ENCODE results near the gene CACTIN. TPM values are rescaled to one million over a fixed set of nuclear protein-coding genes. Genes with fewer than 3 reads are reported as not detected.
"Not testable (repeated sequence)": the region's sequence is repeated elsewhere in the genome, so short reads cannot be mapped to it uniquely, and the experiment has no call there.

Gene CACTIN
- total RNA-seq, 1 donor from 2014 or later, result 21.6 TPM

DNA sequence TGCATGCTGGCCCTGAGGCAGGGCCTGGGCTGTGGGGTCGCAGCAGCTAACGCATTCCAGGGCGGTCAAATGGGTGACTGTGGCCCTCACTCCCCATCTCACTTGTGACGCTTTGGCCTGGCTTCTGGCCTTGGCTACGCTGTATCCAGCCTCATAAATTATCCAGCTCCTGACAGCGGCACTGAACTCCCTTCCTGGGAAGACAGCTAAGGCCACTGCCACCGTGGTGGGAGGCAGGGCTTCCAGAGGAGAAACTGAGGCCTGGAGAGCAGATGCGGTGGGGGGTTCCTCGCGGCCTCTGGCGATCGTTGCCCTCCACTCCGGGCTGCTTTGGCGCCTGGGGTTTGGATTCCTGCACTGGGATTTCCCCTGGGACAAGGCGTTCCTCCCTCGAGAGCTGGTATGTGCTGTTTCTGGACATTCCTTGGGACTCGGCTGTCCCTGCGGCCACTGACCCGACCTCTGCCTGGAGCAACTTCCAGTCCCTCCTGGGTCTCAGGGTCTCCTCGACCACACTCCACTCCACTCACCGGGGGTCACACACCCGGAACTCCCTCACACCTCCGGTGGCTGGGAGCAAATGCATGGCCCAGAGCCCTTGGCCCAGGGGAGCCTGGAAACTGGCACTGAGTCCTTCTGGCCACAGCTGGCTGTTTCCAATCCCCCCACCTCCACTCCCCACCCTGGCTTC, 23.3 kb downstream of the CACTIN start:
- FAIRE-seq, result no peak
- DNase-seq (ENCODE audit: low spot score in 2 of 2), result no peak

DNA sequence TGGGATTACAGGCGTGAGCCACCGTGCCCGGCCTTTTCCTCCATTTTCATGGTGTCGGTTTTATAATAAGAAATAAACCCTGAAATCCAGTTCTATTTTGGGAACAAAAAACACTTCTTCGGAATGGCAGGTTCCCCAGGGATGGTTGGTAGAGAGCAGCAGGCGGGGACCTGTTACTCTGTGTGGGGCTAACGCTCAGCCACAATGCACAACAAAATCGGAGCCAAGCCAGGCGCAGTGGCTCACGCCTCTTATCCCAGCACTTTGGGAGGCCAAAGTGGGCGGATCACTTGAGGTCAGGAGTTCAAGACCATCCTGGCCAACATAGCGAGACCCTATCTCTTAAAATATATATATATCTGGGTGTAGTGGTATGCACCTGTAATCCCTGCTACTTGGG, 25.6 kb downstream of the CACTIN start:
- DNase-seq (ENCODE audit: low spot score in 2 of 2) (no peak), FAIRE-seq (no peak)

DNA sequence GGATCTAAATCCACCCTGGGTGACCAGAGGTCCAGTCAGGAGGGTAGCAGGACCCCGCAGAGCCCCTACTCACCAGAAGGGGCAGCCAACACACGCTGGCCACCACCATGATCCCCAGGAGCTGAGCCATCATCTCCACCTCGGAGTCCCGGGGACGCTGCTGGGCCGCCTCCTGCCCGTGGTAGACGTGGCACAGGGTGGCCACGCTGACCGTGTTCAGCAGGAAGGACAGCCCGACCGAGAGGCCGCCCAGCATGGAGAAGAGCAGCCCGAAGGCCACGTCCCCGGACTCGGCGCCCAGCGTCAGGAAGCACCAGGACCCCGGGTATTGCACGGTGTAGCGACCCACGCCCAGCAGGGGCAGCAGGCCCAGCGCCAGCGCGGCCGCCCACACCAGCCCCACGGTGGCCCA, 26.8 kb downstream of the CACTIN start:
- DNase-seq (ENCODE audit: low spot score in 2 of 2) (no peak), FAIRE-seq (no peak)

DNA sequence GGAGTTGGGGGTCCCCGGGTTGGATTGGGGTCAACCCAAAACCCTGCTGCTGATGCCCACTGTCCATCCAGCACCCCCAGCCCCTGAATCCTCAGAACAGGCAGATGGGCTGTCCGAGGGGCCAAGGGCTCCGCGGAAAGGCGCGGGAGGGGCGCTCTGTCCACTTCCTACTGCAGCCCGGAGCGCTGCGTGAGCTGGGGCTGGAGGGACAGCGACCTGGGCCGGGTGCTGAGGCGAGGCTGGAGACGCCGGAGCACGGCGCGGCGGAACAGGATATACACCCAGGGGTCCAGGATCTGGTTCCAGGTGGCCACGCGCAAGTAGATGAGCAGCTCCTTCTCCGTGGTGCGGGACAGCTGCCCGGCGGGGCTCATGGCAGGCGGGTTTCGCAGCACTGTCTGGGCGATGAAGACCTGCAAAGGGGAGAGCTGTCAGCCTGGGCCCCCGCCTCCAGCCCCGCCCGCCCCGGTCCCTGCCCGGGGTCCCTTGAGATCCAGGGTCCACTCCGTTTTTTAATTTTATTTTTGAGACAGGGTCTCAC, 31.0 kb downstream of the CACTIN start:
- no peak for FAIRE-seq
- no peak for DNase-seq (ENCODE audit: low spot score in 2 of 2)

DNA sequence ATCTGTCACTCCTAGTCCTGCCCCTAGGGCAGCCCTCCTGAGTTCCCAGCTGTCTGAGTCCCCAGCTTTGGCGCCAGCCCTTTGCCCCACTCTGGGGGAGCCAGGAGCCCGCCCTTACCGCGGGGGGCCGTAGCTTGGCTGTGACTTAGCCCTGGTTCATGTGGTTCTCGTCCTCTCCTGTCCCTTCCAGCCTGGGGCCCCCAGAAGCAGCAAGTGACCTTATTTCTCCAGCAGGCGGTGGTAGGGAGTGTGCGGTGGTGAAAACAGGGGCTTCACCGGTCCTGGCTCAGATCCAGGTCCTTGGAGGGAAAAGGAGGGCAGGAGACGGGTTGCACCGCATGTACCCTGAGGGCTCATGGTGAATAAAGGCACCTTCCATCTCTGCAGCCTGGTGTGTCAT, 33.4 kb downstream of the CACTIN start:
- no peak for DNase-seq (ENCODE audit: low spot score in 2 of 2)
- FAIRE-seq, result no peak

DNA sequence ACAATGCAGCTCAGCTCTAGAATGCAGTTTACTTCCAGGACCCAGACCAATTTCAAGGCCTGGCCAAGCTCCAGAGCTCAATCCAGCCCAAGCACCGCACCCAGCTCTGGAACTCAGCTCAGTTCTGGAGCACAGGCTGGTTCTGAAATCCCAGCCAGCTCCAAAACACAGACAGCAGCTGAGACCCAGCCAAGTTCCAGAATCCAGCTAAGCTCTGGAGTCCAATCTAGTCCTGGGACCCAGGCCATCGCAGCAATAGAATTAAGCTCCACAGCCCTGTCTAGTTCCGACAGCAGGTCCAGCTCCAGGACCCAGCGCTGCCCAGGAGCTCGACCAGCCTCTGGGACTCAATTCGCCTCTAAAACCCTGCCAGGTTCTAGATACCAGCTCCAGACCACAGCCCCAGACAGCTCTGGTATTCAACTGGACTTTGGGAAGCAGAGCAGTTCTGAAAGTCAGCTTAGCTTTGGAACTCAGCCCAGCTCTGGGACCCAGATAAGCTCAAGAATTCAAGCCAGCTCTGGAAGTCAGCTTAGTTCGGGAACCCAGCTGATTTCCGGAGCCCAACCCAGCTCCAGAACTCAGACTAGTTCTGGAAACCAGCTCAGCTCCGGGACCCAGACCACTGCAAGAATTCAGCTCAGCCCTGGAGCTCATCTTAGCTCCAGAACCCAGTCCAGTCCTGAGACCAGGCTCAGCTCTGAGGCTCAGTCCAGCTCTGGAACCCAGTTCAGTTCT, 34.5 kb downstream of the CACTIN start:
- FAIRE-seq (no peak), DNase-seq (ENCODE audit: low spot score in 2 of 2) (no peak)

DNA sequence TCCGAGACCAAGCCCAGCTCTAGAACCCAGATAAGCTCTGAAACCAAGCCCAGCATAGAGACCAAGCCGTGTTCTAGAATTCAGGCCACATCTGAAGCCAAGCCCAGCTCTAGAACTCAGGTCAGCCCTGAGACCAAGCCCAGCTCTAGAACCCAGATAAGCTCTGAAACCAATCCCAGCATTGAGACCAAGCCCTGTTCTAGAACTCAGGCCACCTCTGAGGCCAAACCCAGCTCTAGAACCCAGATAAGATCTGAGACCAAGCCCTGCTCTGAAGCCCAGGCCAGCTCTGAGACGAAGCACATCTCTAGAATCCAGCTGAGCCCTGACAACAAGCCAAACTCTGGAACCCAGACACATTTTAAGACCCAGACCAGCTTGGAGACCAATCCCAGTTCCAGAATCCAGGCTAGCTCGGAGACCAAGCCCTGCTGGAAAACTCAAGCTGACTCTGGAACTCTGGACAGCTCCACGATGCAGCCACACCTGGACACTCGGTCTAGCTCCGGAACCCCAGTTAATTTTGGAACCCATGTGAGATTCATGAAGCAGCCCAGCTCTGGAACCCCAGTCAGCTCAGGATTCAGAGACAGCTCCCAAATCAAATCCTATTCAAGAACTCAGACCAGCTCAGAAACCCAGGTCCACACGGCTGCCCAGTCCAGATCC, 35.5 kb downstream of the CACTIN start:
- FAIRE-seq (no peak), DNase-seq (ENCODE audit: low spot score in 2 of 2) (no peak)

DNA sequence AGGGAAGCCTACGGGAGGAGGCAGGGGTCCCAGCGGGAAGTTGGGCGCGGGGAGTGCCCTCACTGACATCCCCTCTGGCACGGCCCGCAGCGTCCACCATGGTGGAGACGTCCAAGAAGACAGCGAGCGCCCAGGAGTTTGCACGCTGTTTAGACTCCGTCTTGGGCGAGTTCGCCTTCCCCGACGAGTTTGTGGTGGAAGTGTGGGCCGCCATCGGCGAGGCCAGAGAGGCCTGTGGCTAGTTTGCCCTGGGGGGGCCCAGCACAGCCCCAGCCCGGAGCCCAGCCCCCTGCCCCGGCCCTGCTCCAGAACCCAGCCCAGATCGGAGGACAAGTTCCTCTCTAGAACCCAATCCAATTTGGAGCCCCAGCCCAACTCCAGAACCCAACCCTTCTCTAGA, 36.6 kb downstream of the CACTIN start:
- FAIRE-seq (no peak), DNase-seq (ENCODE audit: low spot score in 2 of 2) (no peak)

DNA sequence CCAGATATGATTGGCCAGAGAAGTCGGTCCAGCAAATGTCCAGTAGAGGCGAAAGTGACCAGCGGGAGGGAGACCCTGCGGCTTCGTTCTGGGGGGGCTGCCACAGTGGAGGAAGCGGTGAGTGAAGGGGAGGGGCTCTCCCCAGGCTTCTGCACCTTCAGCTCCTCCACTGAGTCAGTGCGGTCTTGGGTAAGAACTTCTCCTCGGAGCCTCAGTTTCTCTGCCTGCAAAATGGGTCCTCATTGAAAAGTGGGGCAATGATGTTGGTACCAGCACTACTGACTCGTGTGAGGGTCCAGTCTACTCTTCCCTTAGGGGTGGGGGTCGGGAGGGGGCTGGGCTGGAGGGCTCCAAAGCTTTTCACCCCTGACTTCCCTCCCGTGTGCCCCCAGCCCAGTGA, 37.2 kb downstream of the CACTIN start:
- no peak for FAIRE-seq
- no peak for DNase-seq (ENCODE audit: low spot score in 2 of 2)

DNA sequence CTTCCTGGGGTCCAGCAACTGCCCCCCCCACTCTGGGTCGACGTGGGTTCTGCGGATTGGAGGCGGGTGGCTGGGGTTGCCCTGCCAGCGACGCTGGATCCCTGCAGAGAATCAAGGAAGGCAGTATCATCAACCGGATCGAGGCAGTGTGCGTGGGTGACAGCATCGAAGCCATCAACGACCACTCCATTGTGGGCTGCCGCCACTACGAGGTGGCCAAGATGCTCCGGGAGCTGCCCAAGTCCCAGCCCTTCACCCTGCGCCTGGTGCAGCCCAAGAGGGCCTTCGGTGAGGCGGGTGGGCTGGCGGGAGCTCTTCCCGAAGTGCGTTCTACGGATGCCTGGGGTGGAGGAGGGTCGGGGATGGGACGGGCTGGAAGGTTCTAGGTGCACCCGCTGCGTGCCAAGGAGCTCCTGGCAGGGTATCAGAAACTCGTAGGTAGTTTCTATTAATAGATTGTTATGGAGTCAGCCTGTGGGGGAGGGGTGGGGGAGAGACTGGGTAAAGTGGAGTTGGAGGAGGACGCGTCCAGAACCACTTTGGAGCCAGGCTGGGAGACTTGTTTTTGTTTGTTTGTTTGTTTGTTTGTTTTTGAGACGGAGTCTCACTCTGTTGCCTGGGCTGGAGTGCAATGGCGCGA, 39.8 kb downstream of the CACTIN start:
- FAIRE-seq (no peak), DNase-seq (ENCODE audit: low spot score in 2 of 2) (no peak)

DNA sequence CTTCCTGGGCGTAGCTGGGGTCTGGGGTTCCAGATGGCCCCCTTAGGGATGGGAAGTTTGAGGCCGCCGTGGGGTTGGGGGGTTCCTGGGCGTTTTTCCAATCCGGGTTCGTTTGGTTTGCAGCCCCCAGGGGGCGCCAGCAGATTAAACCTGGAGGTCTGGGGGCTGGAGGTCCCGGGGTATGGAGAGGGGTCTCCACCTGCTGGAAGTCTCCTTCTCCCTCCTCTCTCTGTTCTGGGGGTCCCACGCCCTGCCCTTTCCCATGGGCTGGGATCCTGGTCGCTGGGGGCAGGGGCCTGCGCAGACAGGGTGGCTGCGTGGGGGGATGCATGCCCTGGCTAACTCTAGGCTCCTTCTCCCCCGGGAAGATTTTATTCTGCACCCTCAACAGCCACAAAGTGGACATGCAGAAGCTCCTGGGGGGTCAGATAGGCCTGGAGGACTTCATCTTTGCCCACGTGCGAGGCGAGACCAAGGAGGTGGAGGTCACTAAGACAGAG, 40.4 kb downstream of the CACTIN start:
- no peak for FAIRE-seq

DNA sequence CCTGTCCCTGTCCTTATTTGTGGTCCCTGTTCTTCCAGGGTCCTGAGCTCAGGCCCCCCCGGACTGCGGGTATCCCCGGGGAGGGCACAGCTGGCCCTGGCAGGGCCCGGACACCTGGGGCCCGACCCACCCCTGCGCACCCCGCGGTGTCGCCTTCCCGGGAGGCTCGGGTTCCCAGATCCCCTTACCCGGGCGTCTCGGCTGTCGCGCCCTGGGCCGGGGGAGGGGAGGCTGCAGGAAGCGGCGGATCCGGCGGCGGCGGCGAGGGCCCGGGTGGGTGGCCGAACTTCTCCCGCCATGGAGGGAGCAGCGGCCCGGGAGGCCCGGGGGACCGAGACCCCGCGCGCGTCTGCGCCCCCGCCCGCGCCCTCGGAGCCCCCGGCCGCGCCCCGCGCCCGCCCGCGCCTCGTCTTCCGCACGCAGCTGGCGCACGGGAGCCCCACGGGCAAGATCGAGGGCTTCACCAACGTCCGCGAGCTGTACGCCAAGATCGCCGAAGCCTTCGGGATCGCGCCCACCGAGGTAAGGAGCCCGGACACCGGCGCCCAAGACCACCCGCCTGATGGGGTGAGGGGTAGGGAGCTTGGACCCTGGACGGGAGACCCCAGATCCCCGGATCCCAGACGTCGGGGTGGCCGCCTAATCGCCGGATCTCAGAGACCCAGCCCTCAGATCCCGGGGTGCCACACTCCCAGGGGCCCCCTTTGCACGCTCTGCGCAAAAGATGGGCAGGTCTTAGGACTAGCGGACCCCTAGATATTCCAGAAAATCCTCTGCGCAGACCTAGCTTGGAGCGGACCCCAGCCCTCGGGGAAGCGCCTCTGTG, 41.1 kb downstream of the CACTIN start, which contains the start of gene GIPC3:
Gene GIPC3, plus strand, starts transcription at position 178 of the 826 bp plus-strand sequence. Its CDS starts 120 bp downstream, at position 298.
- FAIRE-seq, result no peak
- no peak for DNase-seq (ENCODE audit: low spot score in 2 of 2)

More for the DNA sequence above, 40.4 kb downstream of the CACTIN start:
- DNase-seq (ENCODE audit: low spot score in 2 of 2), result no peak

DNA sequence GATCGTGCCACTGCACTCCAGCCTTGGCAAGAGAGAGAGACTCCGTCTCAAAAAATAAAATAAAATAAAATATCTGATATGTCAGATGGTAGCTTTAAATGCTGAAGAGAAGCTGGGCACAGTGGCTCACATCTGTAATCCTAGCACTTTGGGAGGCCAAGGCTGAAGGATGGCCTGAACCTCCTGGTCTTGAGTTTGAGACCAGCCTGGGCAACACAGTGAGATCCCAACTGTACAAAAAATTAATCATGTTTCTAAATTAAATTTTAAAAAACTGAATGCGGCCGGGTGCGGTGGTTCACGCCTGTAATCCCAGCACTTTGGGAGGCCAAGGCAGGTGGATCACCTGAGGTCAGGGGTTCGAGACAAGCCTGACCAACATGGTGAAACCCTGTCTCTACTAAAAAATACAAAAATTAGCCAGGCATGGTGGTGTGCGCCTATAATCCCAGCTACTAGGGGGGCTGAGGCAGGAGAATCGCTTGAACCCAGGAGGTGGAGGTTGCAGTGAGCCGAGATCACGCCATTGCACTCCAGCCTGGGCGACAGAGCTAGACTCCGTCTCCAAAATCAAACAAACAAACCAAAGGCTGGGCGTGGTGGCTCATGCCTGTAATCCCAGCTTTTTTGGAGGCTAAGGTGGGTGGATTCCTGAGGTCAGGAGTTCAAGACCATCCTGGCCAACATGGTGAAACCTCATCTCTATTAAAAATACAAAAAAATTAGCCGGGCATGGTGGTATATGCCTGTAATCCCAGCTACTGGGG, 42.4 kb downstream of the CACTIN start:
- DNase-seq (ENCODE audit: low spot score in 2 of 2); FAIRE-seq: not testable (repeated sequence)

DNA sequence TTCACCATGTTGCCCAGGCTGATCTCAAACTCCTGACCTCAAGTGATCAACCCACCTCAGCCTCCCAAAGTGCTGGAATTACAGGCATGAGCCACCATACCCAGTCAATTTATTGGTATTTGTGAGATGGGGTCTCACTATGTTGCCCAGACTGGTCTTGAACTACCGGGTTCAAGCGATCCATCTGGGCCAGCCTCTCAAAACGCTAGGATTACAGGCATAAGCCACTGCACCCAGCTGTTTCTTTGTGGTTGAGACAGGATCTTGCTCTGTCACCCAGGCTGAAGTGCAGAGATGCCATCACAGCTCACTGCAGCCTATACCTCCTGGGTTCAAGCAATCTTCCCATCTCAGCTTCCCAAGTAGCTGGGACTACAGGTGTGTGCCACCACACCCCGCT, 44.8 kb downstream of the CACTIN start:
- not testable (repeated sequence) for FAIRE-seq; DNase-seq (ENCODE audit: low spot score in 2 of 2)

DNA sequence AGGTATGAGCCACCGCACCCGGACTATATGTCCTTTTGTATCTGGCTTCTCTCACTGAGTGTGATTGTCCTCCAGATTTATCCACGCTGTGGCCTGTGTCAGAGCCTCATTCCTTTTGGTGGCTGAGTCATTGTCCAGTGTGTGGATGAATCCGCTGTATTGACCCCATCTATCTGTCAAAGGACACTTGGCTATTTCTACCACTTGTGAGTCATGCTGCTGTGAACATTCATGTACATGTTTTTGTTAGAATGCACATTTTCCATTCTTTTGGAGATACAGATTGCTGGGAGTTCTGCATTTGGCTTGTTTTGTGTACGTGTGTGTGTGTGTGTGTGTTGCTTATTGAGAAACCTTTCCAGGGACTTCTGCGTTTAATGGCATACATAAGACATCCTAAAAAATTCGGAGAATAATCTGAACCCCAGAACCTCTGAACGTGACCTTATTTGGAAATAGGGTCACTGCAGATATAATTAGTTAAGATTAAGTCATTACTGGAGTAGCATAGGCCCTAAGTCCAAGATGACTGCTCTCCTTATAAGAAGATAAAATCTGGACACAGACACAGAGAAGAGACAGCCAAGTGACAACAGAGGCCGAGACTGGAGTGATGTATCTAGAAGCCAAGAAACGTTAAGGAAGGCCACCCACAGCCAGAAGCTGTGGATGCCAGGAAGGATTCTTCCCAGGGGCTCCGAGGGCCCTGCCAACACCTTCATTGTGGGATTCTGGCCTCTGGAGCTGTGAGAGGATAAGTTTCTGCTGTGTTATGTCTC, 46.2 kb downstream of the CACTIN start:
- FAIRE-seq (no peak), DNase-seq (ENCODE audit: low spot score in 2 of 2) (no peak)

DNA sequence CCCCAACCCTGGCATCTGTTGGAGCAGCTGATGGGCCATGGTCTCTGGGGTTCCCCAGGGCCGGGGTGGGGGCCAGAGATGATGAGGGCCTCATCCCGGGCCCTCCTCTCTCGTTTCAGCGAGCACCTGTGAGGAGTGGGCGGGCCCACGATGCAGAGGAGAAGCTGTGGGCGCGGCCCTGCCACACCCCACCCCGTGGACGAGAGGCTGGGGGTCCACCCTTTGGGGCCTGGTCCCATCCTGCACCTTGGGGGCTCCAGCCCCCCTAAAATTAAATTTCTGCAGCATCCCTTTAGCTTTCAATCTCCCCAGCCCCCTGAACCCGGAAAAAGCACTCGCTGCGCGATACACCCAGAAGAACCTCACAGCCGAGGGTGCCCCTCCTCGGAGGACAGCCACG, 48.2 kb downstream of the CACTIN start:
- DNase-seq (ENCODE audit: low spot score in 2 of 2) (no peak), FAIRE-seq (no peak)

DNA sequence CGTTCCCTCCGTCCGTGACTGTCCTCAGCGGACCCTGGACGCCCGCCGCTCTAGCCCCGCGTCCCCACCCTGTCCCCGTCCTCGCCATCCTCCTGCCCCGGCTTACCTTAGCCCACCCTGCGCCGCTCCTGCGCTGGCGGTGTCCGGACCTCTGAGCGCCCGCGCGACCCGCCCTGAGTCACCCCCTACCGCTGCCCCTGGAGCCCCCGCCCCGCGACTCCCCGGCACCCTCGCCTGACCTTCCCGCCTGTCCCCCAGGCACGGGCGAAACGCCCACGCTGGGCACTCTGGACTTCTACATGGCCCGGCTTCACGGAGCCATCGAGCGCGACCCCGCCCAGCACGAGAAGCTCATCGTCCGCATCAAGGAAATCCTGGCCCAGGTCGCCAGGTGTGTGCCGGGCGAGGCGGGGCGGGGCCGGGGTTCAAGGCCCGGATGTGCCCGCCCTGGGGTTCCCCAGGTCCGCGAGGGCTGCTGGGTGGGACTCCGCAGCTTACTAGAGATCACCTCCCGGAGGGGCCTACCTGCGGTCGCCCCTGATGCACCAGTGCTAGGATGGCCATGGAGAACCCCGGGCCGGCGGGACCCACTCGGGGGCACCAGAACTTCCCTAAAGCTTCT, 48.8 kb downstream of the CACTIN start:
- no peak for DNase-seq (ENCODE audit: low spot score in 2 of 2)
- FAIRE-seq, result no peak
